Measurements from ENCODE around the gene YIF1A.

DNA sequence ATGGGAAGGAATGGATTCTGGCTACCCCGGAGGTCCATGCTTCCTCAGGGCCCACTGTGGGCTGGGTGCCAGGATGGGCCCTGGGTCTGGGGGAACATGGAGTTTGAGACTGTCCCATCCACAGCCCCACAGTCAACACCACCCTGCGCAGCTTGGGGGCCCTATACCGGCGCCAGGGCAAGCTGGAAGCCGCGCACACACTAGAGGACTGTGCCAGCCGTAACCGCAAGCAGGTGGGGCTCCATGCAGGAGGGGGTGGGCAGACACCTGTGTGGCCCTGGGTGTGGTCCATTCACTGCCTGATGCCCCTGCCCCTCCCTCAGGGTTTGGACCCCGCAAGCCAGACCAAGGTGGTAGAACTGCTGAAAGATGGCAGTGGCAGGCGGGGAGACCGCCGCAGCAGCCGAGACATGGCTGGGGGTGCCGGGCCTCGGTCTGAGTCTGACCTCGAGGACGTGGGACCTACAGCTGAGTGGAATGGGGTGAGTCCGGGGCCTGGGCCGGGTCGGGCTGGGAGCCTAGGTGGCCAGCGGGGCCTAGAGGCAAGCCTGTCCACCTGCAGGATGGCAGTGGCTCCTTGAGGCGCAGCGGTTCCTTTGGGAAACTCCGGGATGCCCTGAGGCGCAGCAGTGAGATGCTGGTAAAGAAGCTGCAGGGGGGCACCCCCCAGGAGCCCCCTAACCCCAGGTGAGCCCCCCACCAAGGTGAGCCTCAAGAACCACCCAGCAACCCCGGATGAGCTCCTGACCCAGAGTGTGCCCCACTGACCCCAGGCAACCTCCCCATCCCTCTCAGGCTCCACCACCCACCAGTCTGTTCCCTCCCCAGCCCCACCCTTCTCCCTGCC is 23.2 kb downstream of the YIF1A start:
- TF ChIP-seq, protein P1, sequence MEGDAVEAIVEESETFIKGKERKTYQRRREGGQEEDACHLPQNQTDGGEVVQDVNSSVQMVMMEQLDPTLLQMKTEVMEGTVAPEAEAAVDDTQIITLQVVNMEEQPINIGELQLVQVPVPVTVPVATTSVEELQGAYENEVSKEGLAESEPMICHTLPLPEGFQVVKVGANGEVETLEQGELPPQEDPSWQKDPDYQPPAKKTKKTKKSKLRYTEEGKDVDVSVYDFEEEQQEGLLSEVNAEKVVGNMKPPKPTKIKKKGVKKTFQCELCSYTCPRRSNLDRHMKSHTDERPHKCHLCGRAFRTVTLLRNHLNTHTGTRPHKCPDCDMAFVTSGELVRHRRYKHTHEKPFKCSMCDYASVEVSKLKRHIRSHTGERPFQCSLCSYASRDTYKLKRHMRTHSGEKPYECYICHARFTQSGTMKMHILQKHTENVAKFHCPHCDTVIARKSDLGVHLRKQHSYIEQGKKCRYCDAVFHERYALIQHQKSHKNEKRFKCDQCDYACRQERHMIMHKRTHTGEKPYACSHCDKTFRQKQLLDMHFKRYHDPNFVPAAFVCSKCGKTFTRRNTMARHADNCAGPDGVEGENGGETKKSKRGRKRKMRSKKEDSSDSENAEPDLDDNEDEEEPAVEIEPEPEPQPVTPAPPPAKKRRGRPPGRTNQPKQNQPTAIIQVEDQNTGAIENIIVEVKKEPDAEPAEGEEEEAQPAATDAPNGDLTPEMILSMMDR (IDR thresholded peaks at IDR 0.05), result no peak
- TF ChIP-seq POLR2A (IDR thresholded peaks at IDR 0.05), result no peak
